Subcutaneous adipose tissue (tissue), 4 donors: ENCODE measurements around the gene DCAF6. TPM values are rescaled to one million over a fixed set of nuclear protein-coding genes. Genes with fewer than 3 reads are reported as not detected.

Experiments
- CTCF ChIP-seq: fragments of 450-650 bp; IDR thresholded peaks from one replicate; pipeline ENCODE4 v1.5.1; 2016; ENCODE audit warnings: low read depth, mild to moderate bottlenecking, control low read depth, antibody characterized with exemption, moderate library complexity
- total RNA-seq, 4 donors: library from RNA; depleted of rRNA; stranded (reverse); fragments of >200 nt; gene quantifications; one replicate each; pipeline ENCODE4 v1.1.0, GENCODE V29; 2016

Gene DCAF6
- total RNA-seq, 4 donors from 2014 or later: 94.4 to 116 (median 99.8) TPM

- TF ChIP-seq CTCF: no peak
Measured at GRCh38 chr1:168091720-168092550, 155.5 kb downstream of the DCAF6 start.

GRCh38 chr1:168092566-168093355, 156.3 kb downstream of the DCAF6 start:
- no peak for TF ChIP-seq CTCF

GRCh38 chr1:168093616-168094015, 157.1 kb downstream of the DCAF6 start:
- no peak for TF ChIP-seq CTCF

GRCh38 chr1:168095476-168095875, 159.0 kb downstream of the DCAF6 start:
- no peak for TF ChIP-seq CTCF

- no peak for TF ChIP-seq CTCF
Measured at GRCh38 chr1:168096296-168097165, 160.0 kb downstream of the DCAF6 start.

- TF ChIP-seq CTCF: no peak
Measured at GRCh38 chr1:168097921-168098528, 161.5 kb downstream of the DCAF6 start.
